Glomerular visceral epithelial cell (primary cell): ENCODE measurements around the gene ABCB11.

Experiments used
- DNase-seq: peaks from one replicate; pipeline ENCODE4 v3.0.0-alpha.2; 2016; ENCODE audit errors: extremely low spot score

ABCB11 gene

GRCh38 chr2:168974428-168974827, 56.7 kb downstream of the ABCB11 start:
- no peak for DNase-seq

- no peak for DNase-seq
Observed at GRCh38 chr2:168971261-168971660, 59.9 kb downstream of the ABCB11 start.

GRCh38 chr2:168970711-168971233, 60.4 kb downstream of the ABCB11 start:
- DNase-seq = no peak

DNA sequence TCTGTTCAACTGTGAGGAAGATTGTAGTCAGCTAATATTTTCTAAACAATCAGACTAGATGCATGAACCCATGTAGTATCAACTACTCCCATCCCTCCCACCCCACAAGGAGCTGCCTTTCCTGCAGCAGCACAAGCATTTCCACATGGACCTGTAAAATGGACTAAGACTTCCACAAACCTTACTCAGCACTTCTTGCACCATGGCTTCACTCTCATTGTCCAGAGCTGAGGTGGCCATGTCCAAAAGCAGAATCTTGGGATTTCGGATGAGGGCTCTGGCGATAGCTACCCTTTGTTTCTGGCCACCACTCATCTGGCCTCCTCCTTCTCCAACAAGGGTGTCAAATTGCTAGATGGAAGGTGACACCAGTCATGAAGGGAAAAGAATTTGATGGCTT, 61.3 kb downstream of the ABCB11 start:
- DNase-seq = no peak

- DNase-seq = no peak
Observed at GRCh38 chr2:168968342-168968741, 62.8 kb downstream of the ABCB11 start.

DNA sequence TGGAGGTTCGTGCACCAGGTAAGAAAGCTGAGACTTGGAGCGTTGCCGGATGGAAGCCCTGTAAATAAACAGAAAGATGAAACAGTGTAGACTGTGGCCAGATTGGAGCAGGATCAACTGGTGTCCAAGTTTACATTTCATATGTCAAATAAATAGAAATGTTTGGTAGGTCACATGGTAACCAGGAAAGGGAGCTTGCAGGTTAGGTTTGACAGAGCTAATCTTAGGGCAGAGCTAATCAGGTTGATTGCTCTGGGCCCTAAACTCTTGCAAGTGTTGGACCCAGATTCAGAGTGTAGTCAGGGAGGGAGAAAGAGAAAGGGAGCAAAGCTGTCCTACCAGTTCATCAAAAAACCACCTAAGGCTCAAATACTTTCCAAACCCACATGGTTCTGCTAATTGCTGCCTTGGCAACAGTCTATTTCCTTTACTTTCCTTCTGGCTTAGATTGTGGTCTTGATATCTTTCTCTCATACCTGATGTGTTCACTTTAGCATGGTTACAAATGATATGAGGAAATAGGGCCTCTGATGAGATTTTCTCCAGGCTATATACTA, 66.8 kb downstream of the ABCB11 start:
- DNase-seq = no peak

GRCh38 chr2:168962636-168963035, 68.5 kb downstream of the ABCB11 start:
- DNase-seq = no peak

DNA sequence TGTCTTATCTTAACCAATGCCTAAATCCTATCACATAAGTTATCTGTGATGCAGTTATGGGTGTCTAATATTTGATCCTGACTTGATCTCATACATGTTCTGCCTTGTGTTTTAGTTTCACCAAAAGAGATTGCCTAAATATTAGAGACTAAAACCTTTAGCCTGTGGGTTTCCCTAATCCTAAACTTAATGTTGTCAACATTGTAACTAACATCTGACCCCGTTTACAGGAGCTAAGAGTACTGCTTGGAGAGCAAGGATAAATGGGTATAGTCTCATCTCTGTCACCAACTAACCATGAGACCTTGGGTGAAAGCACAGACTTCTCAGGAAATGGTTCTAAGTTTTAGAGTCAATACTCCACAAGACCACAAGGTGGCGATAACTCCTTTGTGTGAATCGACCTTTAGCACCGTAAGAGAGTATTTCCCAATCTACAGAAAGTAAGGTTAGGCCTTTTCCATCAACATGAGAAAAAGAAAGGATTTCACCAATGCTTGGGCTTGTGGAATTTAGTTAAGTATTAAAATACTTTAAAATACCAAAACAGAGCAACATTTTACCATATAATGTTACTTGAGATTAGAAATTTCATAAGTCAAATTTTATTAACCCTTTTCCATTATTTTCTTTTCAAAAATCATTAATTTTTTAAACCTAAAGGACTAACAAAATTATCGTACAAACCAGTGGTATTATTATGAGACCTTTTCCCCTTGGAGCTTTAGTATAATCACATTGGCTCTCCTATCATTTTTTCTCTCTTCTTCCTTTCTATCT, 69.5 kb downstream of the ABCB11 start:
- peak; percentile 76 for DNase-seq

DNA sequence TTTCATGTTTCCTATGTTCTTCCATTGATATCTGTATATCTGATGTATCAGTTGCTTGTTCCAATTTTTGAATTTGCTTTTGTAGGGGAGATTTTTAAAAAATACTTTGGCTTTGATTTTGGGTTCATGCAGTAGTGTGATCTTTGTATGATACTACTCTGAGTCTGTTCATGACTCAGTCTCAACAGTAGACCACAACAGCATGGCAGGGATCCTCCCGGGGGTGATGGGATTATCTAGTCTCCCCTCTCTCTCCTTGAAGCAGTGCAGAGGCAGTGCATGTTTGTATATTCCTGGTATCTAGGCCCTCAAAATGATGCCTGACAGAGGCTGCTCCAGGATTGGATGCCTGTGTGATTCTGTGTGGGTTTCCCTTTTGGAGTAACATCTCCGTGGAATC, 74.7 kb downstream of the ABCB11 start:
- no peak for DNase-seq

- no peak for DNase-seq
Observed at GRCh38 chr2:168955321-168955720, 75.8 kb downstream of the ABCB11 start.

- no peak for DNase-seq
Observed at GRCh38 chr2:168954256-168954655, 76.9 kb downstream of the ABCB11 start.

DNA sequence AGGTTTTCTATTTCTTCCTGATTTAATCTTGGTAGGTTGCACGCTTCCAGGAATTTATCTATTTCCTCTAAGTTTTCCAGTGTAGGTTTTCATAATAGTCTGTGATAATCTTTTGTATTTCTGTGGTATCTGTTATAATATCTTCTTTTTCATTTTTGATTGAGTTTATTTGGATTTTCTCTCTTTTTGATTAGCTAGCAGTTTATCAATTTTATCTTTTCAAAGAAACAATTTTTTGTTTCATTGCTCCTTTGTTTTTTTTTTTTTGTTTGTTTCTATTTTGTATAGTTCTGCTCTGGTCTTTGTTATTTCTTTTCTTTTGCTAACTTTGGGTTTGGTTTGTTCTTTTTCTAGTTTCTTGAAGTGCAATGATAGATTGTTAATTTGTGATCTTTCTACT, 78.7 kb downstream of the ABCB11 start:
- DNase-seq = no peak

GRCh38 chr2:168951871-168952270, 79.3 kb downstream of the ABCB11 start:
- no peak for DNase-seq

- DNase-seq = no peak
Observed at GRCh38 chr2:168949324-168949723, 81.8 kb downstream of the ABCB11 start.

GRCh38 chr2:168948621-168949212, 82.4 kb downstream of the ABCB11 start:
- DNase-seq = peak; percentile 29

GRCh38 chr2:168945508-168945907, 85.6 kb downstream of the ABCB11 start:
- DNase-seq = no peak

- no peak for DNase-seq
Observed at GRCh38 chr2:168944065-168944464, 87.1 kb downstream of the ABCB11 start.

DNA sequence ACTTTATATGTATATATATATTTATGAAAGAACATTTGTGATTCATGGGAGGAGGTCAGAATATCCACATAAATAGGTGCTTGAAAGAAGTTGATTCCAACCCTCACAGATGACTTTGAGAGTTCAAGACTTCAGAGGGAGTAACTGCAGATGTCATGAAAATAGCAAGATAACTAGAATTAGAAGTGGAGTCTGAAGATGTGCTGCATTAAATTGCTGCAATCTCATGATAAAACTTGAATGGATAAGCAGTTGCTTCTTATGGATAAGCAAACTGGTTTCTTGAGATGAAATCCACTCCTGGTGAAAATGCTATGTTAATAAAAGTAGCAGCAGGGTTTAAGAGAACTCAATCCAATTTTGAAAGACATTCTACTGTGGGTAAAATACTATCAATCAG, 89.8 kb downstream of the ABCB11 start:
- DNase-seq = no peak

DNA sequence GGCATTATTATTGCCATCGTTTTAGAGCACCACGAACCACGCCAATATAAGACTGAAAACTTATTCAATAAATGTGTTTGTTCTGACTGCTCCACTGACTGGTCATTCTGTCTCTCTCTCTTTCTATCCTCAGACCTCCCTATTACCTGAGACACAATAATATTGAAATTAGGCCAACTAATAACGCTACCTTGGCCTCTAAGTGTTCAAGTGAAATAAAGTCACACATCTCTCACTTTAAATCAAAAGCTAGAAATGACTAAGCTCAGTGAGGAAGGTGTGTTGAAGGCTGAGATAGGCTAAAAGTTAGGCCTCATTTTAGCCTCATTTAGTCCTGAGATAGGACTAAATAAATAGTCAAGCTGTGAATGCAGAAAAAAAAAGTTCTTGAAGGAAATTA, 91.2 kb downstream of the ABCB11 start:
- no peak for DNase-seq

GRCh38 chr2:168939061-168939460, 92.1 kb downstream of the ABCB11 start:
- no peak for DNase-seq

- DNase-seq = no peak
Observed at GRCh38 chr2:168935810-168936581, 95.1 kb downstream of the ABCB11 start.

GRCh38 chr2:168934826-168935225, 96.3 kb downstream of the ABCB11 start:
- peak; percentile 6 for DNase-seq
